NB4 (cell line): Measurements from ENCODE around the gene TAP2.

Source experiments
- DNase-seq: peaks from one replicate; pipeline ENCODE4 v3.0.0; 2010; ENCODE audit warnings: low read depth
- H3K4me3 ChIP-seq: one replicate; pipeline ENCODE4 v1.5.1; 2011; ENCODE audit warnings: mild to moderate bottlenecking, low read depth, low read length, moderate library complexity
- MAX ChIP-seq: IDR thresholded peaks from 2 replicates; pipeline ENCODE4 v1.6.1; 2011; ENCODE audit warnings: low read depth, low read length
- MYC ChIP-seq: IDR thresholded peaks from 2 replicates; pipeline ENCODE4 v1.6.1; 2011; ENCODE audit warnings: low read depth, low read length
- POLR2A ChIP-seq: IDR thresholded peaks from 2 replicates; pipeline ENCODE4 v1.6.1; 2011; ENCODE audit warnings: mild to moderate bottlenecking; ENCODE audit not compliant: insufficient read length; ENCODE audit errors: extremely low read depth
- TF ChIP-seq, protein P1 (sequence below): IDR thresholded peaks from one replicate; pipeline ENCODE4 v1.5.1; 2012; ENCODE audit warnings: low read depth, low read length

TAP2 gene

DNA sequence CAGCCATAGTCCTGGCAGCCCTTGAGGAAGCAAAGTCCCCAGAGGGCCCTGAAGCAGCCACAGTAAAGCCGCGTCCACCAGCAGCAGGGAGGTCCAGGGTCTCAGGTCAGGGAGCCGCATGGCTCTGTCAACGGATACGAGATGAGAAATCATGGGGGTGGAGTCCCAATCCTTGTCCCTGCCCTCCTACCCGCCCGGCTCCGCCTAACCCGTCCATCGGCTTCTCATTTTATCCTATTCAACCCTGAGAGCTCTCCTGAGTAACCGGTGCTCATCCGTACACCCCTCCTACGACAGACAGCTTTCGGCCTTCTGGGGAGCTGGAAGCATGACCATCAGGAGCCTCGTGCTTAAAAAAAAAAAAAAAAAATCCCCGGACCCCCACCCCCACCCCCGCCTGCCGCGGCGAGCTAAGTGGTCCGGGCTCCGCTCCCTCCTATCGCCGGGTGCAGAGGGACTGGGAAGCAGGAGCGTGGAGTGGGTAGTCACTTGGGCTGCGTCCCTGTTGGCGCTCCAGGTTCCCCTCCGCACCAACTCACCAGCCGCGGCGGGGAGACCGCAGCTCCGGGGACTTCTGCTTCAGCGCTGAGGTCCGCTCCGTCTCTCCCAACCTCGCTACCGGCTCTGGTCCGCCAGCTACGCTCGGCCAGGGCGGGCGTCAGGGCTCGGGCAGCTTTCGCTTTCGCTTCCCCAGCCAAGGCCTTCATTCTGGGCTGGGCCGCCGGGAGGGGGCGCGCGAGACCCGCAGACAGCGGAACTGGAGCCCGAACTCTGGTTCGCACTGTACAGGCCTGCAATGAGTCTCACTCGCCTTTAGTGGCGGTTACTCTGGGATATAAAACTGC is at the start of gene TAP2:
TAP2 (minus strand) TSS at position 626 of the 845 bp plus-strand sequence; CDS start at position 120, 506 bp downstream.
- TF ChIP-seq, protein P1, sequence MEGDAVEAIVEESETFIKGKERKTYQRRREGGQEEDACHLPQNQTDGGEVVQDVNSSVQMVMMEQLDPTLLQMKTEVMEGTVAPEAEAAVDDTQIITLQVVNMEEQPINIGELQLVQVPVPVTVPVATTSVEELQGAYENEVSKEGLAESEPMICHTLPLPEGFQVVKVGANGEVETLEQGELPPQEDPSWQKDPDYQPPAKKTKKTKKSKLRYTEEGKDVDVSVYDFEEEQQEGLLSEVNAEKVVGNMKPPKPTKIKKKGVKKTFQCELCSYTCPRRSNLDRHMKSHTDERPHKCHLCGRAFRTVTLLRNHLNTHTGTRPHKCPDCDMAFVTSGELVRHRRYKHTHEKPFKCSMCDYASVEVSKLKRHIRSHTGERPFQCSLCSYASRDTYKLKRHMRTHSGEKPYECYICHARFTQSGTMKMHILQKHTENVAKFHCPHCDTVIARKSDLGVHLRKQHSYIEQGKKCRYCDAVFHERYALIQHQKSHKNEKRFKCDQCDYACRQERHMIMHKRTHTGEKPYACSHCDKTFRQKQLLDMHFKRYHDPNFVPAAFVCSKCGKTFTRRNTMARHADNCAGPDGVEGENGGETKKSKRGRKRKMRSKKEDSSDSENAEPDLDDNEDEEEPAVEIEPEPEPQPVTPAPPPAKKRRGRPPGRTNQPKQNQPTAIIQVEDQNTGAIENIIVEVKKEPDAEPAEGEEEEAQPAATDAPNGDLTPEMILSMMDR, result peak; percentile 88
- TF ChIP-seq POLR2A (peak; percentile 55), MYC (peak; percentile 83), MAX (peak; percentile 81)
- peak within 1 kb of the TSS; percentile 75 for H3K4me3 ChIP-seq
- DNase-seq, result peak; percentile 95

DNA sequence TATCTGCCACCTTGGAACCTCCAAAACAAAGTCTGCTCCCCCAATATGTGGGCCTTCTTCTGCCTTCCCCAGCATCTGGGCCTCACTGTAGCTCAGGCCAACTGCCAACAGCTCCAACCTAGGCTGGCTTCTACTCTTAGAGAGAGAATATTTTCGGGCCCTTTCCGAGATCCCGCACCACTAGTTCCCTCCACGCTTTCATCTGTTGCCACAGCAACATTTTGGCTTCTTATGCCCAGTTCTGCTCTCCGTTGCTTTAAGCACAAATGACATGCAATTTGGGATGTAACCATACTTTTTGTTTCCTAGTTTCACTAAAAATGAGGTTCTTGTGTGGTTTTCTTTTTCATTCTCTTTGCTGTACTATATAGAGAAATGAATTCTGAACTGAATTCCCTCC is 49.1 kb upstream of the TAP2 start:
- TF ChIP-seq MYC (no peak), POLR2A (no peak), MAX (no peak)
- TF ChIP-seq, protein P1, result no peak
- no peak overlapping the region for H3K4me3 ChIP-seq
- no peak for DNase-seq

DNA sequence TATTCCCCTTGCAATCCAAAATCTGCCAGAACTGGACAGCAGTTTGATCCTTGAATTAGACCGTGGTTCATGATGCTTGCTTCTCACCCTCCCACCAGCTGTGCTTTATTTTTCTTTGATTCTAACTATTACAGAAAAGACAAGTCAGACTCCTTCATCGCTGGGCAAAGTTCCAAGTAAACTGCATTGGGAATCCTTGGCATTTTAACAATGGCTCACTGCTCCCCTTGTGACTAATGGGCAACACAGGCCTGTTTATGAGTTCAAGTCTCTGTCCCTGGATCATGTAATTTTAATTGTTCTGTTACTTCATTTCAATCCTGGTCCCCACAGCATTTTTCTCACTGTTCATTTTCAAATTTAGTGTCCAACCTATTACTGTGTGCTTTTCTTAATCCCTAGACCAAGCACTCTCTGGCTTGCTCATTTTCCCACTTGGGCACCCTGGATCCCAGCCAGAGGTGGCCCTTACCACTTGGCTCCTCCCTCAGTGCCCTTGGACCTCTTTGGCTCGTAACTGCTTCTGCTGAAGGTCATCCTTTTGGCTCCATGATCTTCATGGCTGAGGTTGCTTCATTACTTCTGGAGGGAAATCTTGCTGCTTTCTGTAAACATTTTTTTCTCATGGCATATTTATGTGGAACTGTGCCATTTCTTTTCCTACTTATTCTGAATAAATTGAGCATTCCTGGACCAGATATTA is 48.3 kb upstream of the TAP2 start:
- TF ChIP-seq, protein P1, result no peak
- TF ChIP-seq POLR2A, result no peak
- TF ChIP-seq MYC, result no peak
- TF ChIP-seq MAX, result no peak
- DNase-seq, result no peak
- no peak overlapping the region for H3K4me3 ChIP-seq

DNA sequence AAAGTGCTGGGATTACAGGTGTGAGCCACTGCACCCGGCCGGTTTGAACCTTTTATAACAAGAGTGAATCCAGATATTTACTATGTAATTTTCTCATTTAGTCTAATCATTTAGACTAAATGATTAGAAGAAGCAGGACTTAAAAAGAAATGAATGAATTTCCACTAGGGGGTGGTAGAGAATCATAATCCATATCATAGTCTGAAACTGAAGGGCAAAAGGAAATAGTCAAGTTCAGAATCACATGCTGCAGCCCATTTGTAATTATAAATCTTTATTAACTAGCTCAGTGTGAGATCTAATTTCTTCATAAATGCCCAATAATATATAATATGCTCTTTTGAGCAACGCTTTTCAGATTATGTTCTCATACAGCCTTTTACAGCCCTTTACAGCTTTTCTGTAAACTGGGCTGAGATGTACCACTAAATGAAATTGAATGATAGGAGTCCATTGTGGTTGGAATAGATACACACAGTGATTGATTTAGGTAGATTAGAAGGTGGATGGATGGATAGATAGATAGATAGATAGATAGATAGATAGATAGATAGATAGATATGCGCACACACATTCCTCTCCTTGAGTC is 47.3 kb upstream of the TAP2 start:
- no peak for TF ChIP-seq MYC
- TF ChIP-seq, protein P1, result peak; percentile 14
- peak; percentile 82 for DNase-seq

DNA sequence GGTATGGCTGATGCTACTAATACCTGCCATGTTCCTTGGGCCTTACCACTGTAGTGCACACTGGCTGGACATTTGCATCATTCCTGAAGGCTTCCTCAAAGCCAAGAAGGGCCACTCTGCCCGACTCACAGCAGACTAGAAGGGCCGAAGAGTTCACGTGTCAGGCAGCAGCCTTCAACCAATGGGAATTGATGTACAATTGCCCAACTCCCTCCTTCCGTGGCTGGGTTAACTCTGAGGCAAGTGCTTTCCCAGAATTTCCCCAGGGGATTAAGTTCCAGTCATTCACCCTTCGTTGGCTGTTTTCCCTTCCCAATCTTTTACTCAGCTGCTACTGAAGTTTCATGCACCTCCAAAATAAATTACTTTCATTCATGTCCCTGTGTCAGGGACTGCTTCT is 45.2 kb upstream of the TAP2 start:
- TF ChIP-seq, protein P1, result no peak
- TF ChIP-seq POLR2A (no peak), MYC (no peak; the same call in 1 of the 2 replicates), MAX (no peak)
- H3K4me3 ChIP-seq, result no peak overlapping the region
- peak; percentile 87 for DNase-seq

More for the DNA sequence above, 47.3 kb upstream of the TAP2 start:
- no peak overlapping the region for H3K4me3 ChIP-seq
